Upper lobe of left lung (tissue), 6 donors: ENCODE data around the gene CABLES1. TPM values are rescaled to one million over a fixed set of nuclear protein-coding genes. Genes with fewer than 3 reads are reported as not detected.

Experiments used
- ATAC-seq, 2 donors: fragments of 200-7000 bp; cut with Tn5 transposase; one replicate each; pipeline ENCODE4 v1.9.1; 2022; ENCODE audit warnings: mild to moderate bottlenecking in 2 of 2, moderate library complexity in 2 of 2; ENCODE audit not compliant: low FRiP score in 2 of 2
- DNase-seq, 2 donors: peaks; one replicate each; pipeline ENCODE4 v3.0.0-alpha.2; 2019 to 2020
- H3K27ac ChIP-seq, 4 donors: fragments of 200-600 bp; sonication (generic); one replicate each; pipeline ENCODE4 v1.5.1; 2016 to 2019
- H3K27me3 ChIP-seq, 4 donors: fragments of 200-600 bp; sonication (generic); one replicate each; pipeline ENCODE4 v1.5.1; 2017 to 2019
- H3K36me3 ChIP-seq, 4 donors: fragments of 200-600 bp; sonication (generic); one replicate each; pipeline ENCODE4 v1.5.1; 2016 to 2019
- H3K4me1 ChIP-seq, 4 donors: fragments of 200-600 bp; sonication (generic); one replicate each; pipeline ENCODE4 v1.5.1; 2018 to 2019
- H3K4me3 ChIP-seq, 4 donors: fragments of 200-600 bp; sonication (generic); one replicate each; pipeline ENCODE4 v1.5.1; 2017 to 2019; ENCODE audit warnings: mild to moderate bottlenecking in 2 of 4, moderate library complexity in 1 of 4
- H3K9me3 ChIP-seq, 4 donors: fragments of 200-600 bp; sonication (generic); one replicate each; pipeline ENCODE4 v1.5.1; 2018 to 2019
- EP300 ChIP-seq, 4 donors: sonication (generic); formaldehyde crosslinking; IDR thresholded peaks; one replicate each; pipeline ENCODE4 v1.5.1; 2017; ENCODE audit warnings: antibody characterized with exemption in 4 of 4, control low read depth in 2 of 4
- POLR2A ChIP-seq, 4 donors: fragments of 450-650 bp; IDR thresholded peaks; one replicate each; pipeline ENCODE4 v1.5.1; 2016 to 2017; ENCODE audit warnings: antibody characterized with exemption in 4 of 4, mild to moderate bottlenecking in 2 of 4
- POLR2AphosphoS5 ChIP-seq, 2 donors: sonication (generic); formaldehyde crosslinking; IDR thresholded peaks; one replicate each; pipeline ENCODE4 v1.5.1; 2017; ENCODE audit warnings: antibody characterized with exemption in 2 of 2
- WGBS, 2 donors: methylation state at CpG; one replicate each; pipeline ENCODE4 v1.1.5; 2017 to 2018; 5-methylcytosine and 5-hydroxymethylcytosine counted together
- total RNA-seq, 6 donors: library from RNA; depleted of rRNA in 4 of 6; stranded (reverse); fragments of >200 nt in 4 of 6; gene quantifications; one replicate each; pipeline versions ENCODE4 v1.1.0 to v1.2.1, GENCODE V29; 2016 to 2021
- TF ChIP-seq, protein P1 (sequence below), 6 experiments: fragments of 450-650 bp in 4 of 6; fragments of 200-600 bp in 2 of 6; sonication (generic) in 2 of 6; IDR thresholded peaks; one replicate each; pipeline ENCODE4 v1.5.1; 2016 to 2019; ENCODE audit warnings: antibody characterized with exemption in 6 of 6
- donor health status: DM: no; HTN: no; CAD: no; lungs with moderate emphysema.
- donor health status: DM: no; HTN: yes; CAD: no; lungs with severe emphysema.

CABLES1 gene
- total RNA-seq, 6 donors from 2014 or later, result 24.6 to 63.9 (median 40.9) TPM

DNA sequence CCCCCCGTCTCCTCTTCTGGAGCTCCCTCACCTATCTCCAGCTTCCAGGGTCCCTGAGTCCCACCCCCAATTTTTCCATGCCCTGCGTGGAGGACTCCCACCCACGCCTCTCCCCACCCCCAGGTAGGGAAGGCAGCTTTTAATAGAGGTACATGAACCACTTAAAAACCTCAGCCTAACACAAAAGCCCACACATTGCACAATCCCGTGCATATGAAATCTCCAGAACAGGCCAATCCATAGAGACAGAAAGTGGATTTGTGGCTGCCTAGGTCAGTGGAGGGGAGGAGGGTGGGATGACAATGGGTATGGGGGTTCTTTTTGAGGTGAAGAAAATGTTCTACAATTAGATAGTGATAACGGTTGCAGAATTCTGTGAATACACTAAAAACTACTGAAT, 145.6 kb downstream of the CABLES1 start:
- TF ChIP-seq EP300 (IDR thresholded peaks at IDR 0.05) (no peak), POLR2A (IDR thresholded peaks at IDR 0.05) (no peak)
- TF ChIP-seq, protein P1, sequence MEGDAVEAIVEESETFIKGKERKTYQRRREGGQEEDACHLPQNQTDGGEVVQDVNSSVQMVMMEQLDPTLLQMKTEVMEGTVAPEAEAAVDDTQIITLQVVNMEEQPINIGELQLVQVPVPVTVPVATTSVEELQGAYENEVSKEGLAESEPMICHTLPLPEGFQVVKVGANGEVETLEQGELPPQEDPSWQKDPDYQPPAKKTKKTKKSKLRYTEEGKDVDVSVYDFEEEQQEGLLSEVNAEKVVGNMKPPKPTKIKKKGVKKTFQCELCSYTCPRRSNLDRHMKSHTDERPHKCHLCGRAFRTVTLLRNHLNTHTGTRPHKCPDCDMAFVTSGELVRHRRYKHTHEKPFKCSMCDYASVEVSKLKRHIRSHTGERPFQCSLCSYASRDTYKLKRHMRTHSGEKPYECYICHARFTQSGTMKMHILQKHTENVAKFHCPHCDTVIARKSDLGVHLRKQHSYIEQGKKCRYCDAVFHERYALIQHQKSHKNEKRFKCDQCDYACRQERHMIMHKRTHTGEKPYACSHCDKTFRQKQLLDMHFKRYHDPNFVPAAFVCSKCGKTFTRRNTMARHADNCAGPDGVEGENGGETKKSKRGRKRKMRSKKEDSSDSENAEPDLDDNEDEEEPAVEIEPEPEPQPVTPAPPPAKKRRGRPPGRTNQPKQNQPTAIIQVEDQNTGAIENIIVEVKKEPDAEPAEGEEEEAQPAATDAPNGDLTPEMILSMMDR (IDR thresholded peaks at IDR 0.05), result no peak
- Histone ChIP-seq H3K27me3 (no peaks in the 10 kb centered on the region), H3K9me3 (no peaks in the 10 kb centered on the region), H3K27ac (peak overlapping the region in 1 of 4 donors; percentile 25), H3K36me3 (no peaks in the 10 kb centered on the region), H3K4me1 (peaks cover 4 to 30% (median 20%) of the 10 kb centered on the region in 4 donors), H3K4me3 (no peak overlapping the region)
- DNase-seq (peak in 1 of 2 donors; percentile 44), ATAC-seq (no peak)
- 73 to 82% methylated on average over 5 of the region's 5 CpGs for WGBS, 2 donors

DNA sequence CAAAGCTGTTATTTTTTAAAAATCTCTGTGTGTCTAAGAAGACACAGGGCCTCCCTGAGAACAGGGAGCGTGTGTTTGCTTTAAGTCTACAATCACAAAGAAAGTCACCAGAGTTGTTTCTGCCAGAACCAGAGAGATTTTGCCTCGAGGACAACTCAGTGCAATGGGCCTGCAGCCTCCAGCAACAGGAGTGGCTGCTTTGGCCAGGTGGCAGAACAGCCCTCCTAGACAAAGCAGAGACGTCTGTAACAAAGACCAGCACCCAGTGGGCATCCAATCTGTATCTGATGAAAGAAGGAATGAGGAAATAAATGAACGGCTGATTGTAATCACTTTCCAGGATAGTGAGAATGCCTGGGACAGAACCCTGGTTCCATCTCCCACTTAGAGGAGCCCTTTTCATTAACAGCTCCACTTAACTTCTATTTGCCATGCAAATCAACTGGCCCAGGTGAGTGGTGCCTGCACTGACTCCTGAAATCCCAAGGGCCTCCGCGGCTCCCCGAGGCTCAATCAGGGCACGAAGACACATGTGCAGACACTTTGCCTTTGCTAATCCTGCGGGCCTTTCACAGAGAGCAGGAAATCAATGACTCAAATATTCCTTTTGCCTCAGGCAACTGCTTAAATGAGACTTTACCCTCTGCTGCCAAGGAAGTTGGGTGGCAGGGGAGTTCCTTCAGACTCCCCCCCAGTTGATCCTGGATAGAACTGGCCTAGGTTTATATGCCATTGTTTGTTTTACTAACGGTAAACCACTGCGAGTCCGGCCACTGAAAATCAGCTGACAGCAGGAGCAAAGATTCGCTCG, 146.5 kb downstream of the CABLES1 start:
- peak overlapping the region in 2 of 4 donors; percentile 40 to 56 for H3K27ac ChIP-seq
- TF ChIP-seq, protein P1 (IDR thresholded peaks at IDR 0.05), result no peak
- TF ChIP-seq POLR2A (IDR thresholded peaks at IDR 0.05), result no peak
- no peak for TF ChIP-seq EP300 (IDR thresholded peaks at IDR 0.05)
- no peak for TF ChIP-seq POLR2AphosphoS5 (IDR thresholded peaks at IDR 0.05)
- no peak overlapping the region for H3K4me3 ChIP-seq
- no peaks in the 10 kb centered on the region for H3K9me3 ChIP-seq
- H3K27me3 ChIP-seq, result no peaks in the 10 kb centered on the region
- ATAC-seq (peak in 1 of 2 donors; percentile 11), DNase-seq (no peak)
- WGBS, 2 donors, result 60 to 67% methylated on average over 10 to 12 of the region's 14 CpGs
- peaks cover 4 to 25% (median 18%) of the 10 kb centered on the region in 4 donors for H3K4me1 ChIP-seq
- no peaks in the 10 kb centered on the region for H3K36me3 ChIP-seq

DNA sequence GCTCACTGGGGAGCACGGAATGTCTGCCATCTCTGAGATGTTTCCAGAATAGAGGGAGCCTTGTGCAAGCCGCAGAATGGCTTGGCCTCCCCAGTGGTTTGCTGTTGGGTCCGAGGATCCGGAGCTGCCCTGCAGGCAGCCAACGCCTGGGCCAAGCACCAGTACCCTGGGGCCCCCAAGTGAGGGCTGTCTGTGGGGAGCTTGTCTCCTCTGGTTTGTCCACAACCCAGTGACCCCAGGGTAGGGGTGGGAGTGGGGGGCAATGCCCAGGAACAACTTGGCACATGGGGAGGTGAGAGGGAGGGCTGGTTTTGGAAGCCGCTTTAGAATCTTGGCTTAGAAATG, 147.1 kb downstream of the CABLES1 start:
- DNase-seq (no peak), ATAC-seq (peak in 1 of 2 donors; percentile 68)
- Histone ChIP-seq H3K4me3 (no peak overlapping the region), H3K36me3 (no peaks in the 10 kb centered on the region), H3K27me3 (no peaks in the 10 kb centered on the region), H3K4me1 (peaks cover 4 to 23% (median 17%) of the 10 kb centered on the region in 4 donors), H3K9me3 (no peaks in the 10 kb centered on the region), H3K27ac (peak overlapping the region in 2 of 4 donors; percentile 40 to 56)
- TF ChIP-seq, protein P1 (IDR thresholded peaks at IDR 0.05), result no peak
- TF ChIP-seq POLR2A (IDR thresholded peaks at IDR 0.05), result no peak
- no peak for TF ChIP-seq EP300 (IDR thresholded peaks at IDR 0.05)
- TF ChIP-seq POLR2AphosphoS5 (IDR thresholded peaks at IDR 0.05), result no peak
- WGBS, 2 donors, result 94 to 97% methylated on average over 2 to 5 of the region's 6 CpGs

DNA sequence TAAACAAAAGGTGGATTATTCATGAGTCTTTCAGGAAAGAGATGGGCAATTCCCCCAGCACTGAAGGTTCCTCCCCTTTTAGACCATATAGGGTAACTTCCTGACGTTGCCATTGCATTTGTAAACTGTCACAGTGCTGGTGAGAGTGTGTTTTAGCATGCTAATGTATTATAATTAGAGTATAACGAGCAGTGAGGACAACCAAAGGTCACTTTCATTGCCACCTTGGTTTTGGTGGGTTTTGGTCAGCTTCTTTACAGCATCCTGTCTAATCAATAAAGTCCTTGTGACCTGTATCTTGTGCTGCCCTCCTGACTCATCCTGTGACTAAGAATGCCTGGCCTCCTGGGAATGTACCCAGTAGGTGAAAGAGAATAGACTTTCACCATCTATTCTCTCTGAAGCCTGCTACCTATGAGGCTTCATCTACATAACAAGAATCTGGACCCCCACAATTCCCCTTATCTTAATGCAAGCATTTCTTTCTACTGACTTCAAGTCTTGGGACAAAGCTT, 148.7 kb downstream of the CABLES1 start:
- H3K4me3 ChIP-seq, result no peak overlapping the region
- no peaks in the 10 kb centered on the region for H3K27me3 ChIP-seq
- DNase-seq, result no peak
- TF ChIP-seq EP300 (IDR thresholded peaks at IDR 0.05), result no peak
- no peak for TF ChIP-seq POLR2A (IDR thresholded peaks at IDR 0.05)
- TF ChIP-seq, protein P1 (IDR thresholded peaks at IDR 0.05), result no peak
- no peak for TF ChIP-seq POLR2AphosphoS5 (IDR thresholded peaks at IDR 0.05)
- 74 to 85% methylated on average over 2 of the region's 2 CpGs for WGBS, 2 donors
- ATAC-seq, result no peak
- H3K9me3 ChIP-seq, result no peaks in the 10 kb centered on the region
- H3K27ac ChIP-seq, result no peak overlapping the region
- H3K4me1 ChIP-seq, result peaks cover 4 to 23% (median 17%) of the 10 kb centered on the region in 4 donors
- no peaks in the 10 kb centered on the region for H3K36me3 ChIP-seq
